Measurements from ENCODE around the gene PLVAP.

The PLVAP gene

GRCh38 chr19:17332677-17333581 lies 44.2 kb downstream of the PLVAP start:
- peak; percentile 89 for DNase-seq

- no peak for DNase-seq
Observed at GRCh38 chr19:17332360-17332676, 44.8 kb downstream of the PLVAP start.

- DNase-seq: no peak
Observed at GRCh38 chr19:17331045-17331558, 46.0 kb downstream of the PLVAP start.

DNA sequence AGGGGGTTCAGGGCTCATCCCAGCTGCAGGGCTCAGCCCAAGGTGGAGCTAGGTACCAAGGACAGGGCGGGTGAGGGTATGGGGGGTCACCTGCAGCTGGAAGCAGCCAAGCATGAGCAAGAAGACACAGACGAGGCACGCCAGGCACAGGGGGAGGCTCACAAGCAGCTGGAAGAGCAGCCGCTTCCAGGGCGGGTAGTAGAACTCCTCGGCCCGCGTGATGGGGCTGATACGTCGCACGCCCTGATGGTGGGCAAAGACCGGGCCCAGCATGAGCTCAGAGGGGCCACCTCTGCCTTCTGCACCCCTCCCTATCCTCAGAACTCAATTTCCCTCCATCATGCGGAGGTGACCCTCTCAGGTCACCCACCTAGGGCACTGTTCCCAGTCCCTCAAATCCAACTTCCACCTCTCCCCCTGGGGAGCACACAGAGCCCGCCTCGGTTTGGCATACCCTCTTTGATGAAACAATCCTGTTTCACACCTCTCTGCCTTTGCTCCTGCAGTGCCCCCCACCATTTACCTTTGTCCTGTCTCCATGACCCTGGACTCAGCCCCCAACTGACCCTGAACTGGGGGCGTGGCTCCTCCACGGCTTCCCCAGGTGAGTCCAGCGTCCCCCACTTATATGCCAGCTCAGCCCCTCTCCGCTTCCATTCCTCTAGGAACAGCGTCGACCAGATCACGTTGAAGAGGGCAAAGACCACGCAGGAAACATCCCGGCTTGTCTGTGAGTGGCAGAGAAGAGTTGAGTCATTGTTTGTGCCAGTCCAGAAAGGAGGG lies 46.7 kb downstream of the PLVAP start:
- no peak for DNase-seq

DNA sequence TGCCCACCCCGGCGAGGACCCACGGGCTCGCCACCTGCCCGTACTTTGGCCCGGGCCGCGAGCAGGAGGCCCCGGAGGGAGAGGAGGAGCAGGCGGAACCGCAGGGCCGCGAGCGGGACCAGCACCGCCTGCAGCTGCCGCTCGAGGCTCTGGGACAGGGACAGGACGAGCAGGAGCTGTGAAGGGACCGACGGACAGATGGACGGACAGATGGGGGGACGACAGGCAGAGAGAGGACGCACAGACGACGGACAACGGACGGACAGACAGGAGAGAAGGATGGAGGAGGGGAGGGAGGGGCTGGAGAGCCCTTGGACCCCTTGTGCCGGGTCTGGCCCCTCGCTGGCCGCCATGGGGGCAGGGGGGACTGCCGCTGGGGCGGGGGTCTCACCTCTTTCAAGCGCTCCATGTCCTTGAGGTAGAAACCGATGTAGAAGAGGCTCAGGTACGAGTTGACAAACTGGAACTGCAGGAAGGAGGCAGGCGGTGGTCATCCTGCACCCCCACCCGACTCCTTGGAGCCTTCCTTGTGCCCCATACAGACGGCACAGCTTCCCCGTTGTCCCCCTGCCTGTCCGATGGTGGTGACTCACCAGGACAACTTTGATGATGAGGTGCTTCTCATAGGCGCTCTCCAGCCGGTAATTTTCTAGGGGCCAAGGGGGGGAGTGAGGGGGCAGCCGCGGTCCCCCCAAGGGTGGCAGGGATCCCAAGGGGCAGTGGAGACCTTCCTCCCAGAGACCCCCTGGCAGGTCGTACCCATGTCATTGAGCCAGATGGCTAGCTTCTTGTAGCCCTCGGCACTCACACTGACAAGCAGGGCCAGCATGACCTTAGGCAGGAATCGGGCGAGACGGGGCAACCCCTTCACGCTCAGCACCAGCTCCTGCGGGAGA lies 47.5 kb downstream of the PLVAP start:
- DNase-seq: no peak

DNA sequence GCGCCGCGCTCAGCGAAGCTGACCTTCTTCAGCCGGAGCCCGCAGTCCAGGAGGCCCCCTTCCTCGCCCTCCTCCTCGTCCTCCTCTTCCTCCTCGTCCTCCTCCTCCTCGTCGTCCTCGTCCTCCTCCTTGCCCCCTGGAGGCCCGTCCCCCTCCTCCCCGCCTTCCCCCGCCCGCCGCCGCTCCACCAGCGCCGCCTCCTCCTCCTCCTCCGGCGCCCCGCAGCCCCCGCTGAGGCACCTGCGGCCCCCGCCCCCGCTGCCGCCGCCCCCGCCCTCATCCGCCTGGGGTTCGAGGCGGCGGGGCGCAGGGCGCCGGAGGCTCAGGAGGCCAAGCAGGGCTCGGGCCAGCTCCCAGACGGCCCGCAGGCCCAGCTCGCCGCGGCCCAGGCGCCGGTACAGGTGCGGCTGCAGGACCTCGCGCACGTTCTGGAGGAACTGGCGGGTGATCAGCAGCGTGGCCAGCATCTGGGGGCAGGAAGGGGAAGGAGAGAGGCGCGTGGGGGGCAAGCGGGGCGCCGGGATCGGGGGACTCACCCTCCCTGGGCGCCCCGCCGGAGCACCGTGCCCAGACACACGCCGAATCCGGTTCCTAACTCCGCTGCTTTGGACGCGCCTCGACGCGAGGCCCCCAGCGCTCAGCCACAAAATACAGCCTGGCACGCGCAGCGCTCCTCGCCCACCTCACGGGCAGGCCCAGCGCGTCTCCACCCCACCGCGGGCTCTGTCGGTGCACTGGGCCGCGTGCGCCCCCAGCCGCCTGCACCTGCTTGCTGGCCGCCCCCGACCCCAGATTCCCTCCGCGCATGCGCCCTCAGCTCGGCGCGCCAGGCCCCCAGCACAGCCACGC lies 48.4 kb downstream of the PLVAP start:
- DNase-seq: no peak

GRCh38 chr19:17327654-17328516 lies 49.3 kb downstream of the PLVAP start:
- peak; percentile 64 for DNase-seq

GRCh38 chr19:17327068-17327653 lies 50.0 kb downstream of the PLVAP start:
- DNase-seq: no peak

DNA sequence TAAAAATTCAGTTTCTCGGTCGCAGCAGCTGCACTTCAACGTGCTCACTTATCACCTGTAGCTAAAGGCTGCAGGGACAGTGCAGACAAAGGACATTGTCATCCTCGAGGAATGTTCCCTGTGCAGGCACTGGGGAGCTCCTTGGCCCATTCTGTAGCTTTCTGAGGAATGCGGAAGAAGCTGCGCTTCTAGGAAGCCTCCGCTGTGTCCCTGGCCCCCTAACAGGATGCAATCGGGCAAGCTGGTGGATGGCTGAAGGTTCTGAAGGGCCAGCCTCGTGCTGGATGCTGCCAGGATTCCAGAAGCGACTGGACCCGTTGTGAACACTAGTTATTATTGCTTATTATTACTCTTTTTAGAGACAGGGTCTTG lies 50.6 kb downstream of the PLVAP start:
- DNase-seq: no peak

DNA sequence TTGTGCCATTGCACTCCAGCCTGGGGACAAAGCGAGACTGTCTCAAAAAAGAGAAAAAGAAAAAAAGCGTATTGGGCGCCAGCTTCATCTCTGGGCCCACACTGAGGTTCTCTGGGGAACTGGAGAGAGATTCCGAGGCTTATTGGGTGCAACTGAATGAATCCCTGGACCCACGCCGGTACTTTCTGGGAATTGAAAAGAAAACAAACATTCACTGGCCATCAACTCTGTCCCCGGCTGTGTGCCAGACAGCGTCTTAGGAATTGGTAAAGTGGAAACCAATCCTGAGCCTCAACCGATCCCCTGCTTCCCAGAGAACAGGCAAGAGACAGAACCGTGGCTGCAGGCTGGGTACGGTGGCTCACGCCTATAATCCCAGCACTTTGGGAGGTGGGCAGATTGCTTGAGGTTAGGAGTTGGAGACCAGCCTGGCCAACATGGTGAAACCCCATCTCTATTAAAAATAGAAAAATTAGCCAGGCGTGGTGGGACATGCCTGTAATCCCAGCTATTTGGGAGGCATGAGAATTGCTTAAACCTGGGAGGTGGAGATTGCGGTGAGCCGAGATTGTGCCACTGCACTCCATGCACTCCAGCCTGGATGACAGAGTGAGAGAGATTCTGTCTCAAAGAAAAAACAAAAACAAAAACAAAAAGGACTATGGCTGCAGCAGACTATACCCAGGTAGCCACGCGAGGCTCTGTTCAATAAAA lies 51.1 kb downstream of the PLVAP start:
- no peak for DNase-seq

- DNase-seq: no peak
Observed at GRCh38 chr19:17325133-17325532, 52.0 kb downstream of the PLVAP start.

- DNase-seq: no peak
Observed at GRCh38 chr19:17324357-17325114, 52.6 kb downstream of the PLVAP start.

DNA sequence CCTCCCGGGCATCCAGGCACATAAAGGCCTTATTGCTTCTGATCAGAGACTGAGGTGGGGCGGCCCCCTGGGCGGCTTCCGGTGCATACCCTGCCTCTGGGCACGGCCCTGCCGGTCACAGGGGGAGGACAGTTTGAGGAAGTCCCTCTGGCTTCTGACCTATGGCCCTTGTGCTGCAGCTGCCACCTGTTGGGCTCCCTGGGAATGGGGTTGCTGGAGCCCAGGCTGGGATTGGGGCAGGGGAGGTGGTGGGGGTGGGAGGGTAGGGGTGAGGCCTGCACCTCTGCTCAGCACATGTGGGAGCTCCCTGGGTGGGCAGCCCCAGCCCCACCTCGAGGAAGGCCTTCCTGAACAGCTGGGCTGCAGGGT lies 53.2 kb downstream of the PLVAP start:
- peak; percentile 57 for DNase-seq

GRCh38 chr19:17323300-17323963 lies 53.7 kb downstream of the PLVAP start:
- no peak for DNase-seq

- DNase-seq: no peak
Observed at GRCh38 chr19:17322854-17323253, 54.3 kb downstream of the PLVAP start.

GRCh38 chr19:17321655-17322489 lies 55.3 kb downstream of the PLVAP start:
- DNase-seq: no peak

DNA sequence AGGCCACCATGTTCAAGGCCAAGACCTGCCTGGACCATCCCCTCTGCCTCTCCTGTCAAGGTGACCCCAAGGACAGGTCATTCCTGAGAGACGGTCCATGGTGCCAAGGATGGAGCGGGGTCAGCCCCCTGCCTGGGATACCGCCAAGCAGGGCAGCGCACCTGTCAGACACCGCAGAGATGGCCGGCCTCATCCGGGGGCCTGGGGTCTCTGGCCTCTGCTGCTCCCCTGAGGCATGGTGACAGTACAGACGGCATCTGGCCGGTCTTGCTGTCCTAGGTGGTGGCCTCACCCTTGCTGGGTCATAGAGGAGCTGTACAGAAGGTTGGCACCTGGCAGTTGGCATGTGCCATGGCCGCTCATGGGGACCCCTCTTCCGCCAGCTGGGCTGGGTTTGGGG lies 56.7 kb downstream of the PLVAP start:
- no peak for DNase-seq
